Non-pigmented ciliary epithelial cell (primary cell): Measurements from ENCODE around the gene HTR1B.

ENCODE experiments used
- DNase-seq: peaks from one replicate; pipeline ENCODE4 v3.0.0-alpha.2; 2010; ENCODE audit warnings: low read depth

HTR1B gene, protein sequence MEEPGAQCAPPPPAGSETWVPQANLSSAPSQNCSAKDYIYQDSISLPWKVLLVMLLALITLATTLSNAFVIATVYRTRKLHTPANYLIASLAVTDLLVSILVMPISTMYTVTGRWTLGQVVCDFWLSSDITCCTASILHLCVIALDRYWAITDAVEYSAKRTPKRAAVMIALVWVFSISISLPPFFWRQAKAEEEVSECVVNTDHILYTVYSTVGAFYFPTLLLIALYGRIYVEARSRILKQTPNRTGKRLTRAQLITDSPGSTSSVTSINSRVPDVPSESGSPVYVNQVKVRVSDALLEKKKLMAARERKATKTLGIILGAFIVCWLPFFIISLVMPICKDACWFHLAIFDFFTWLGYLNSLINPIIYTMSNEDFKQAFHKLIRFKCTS

DNA sequence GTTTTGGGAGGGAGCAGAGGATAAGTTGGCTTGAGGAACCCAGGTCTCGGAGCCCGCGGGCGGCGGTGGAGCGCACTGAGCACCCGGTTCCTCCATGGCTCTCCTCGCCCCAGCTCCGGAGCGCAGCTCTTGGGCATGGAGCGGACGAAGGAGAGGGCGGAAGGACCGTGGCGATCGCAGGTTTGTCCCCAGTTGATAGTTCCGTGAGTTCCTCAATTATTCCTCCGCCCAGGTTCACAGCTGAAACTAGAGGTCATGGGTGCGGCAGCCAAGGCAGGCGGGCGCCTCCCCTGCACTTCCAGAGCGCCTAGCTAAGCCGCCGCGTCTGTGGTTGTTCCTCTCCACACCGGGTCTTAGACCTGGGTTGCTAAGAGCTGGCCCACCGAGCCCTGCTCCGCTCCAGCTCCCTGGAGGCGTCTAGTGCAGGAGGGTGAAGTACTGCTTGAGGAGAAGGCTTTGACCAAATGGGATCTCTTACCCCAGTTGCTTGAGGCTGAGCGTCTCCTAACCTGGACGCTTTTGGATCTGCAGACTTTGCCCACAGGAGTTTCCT lies at the start of gene HTR1B:
Gene HTR1B (minus strand): TSS at position 184 of the 553 bp plus-strand sequence. CDS start 88 bp downstream, at position 96.
- no peak for DNase-seq

DNA sequence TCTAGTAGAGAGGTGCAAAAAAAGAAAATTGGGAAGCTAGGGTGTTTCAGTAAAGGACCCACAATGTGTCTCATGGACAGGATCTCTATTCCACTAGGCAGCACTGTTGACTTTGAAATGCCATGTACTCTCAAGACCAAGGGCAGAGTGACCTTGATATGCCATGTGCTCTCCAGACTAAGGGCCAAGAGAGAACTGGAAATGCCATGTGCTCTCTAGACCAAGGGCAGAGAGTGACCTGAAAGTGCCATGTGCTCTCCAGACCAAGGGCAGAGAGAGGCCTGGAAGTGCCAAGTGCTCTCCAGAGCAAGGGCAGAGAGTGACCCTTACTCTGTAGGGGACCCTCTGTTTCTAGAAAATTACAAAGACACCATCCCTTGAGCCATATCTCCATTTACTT lies 49.3 kb upstream of the HTR1B start:
- no peak for DNase-seq

DNA sequence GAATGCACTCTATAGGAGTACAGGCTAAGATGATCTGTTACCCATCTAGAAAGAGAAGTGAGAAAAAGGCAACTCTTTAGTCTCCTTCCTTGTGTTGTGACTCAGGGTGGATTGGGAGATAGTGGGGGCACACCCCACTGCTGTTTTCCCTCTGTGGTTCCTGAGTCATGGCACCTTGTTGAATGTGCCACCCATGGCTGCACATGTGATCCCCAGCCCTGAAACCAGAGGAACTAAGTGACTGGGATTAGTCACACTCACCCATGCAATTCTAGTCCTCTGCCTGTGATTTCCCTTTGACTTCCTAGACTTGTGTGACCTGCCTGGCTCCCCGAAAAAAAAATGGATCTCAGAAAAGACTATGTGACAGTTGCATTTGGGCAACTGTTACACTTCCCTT lies 48.6 kb upstream of the HTR1B start:
- no peak for DNase-seq

DNA sequence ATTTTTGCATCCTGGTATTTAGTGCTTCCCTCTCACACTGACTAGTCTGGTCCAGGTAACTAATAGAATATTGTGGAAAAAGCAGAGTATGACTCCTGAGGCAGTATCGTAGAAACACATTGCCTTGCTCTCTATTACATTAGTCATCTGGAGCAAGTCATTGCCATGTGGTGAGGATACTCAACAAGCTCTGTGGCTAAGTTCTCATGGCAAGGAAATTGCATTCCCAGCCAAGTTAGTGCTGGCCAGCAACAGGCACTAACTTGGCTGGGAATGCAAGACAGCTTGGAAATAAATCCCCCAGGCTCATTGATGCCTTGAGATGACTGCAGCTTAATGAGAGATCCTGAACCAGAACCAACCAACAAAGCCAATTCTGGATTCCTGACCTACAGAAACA lies 39.7 kb upstream of the HTR1B start:
- DNase-seq, result peak; percentile 4

DNA sequence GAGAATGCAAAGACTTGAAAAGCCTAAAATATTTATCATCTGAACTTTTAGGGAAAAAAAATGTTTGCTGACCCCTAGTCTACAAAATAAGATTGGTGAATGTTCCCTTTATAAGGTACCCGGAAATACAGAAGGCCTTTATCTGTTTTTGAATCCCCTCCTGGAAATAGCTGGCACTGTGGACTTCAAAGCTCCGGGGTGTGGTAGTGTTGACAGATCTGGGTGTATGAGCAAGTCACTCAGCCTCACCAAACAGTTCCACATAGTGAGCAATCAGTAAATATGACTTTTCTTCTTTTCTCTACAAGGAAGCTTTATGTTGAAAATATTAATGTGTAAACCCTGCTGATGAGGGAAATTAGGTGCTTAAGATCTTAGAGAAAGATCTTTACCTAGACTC lies 29.2 kb upstream of the HTR1B start:
- DNase-seq, result no peak

DNA sequence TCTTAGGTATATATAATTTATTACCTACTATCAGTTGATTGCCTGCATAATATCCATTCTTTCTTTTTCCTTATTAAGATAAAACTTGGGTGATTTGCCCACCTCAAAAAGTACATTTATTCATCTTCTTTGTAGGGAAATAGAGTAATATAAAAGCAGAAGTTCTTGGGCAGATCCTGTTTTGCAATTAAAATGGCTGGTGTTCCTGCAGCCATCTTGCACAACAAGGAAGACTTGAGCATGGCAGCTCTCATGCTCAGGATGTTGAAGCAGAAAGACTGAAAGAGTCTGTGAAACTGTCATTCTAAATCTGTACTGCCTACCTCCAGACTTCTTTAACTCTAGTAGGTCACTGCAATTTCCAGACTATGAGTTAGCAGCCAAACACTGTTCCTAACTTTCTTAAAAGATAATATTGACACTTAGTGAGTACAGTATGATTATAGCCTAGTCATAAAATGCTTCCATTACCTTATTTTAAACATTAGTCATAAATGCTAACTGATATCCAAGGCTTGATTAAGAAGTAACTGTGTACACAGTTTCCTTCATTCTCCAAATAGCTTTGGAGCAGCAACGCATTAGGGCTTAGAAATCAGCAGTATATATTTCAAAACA lies 24.6 kb upstream of the HTR1B start:
- no peak for DNase-seq

DNA sequence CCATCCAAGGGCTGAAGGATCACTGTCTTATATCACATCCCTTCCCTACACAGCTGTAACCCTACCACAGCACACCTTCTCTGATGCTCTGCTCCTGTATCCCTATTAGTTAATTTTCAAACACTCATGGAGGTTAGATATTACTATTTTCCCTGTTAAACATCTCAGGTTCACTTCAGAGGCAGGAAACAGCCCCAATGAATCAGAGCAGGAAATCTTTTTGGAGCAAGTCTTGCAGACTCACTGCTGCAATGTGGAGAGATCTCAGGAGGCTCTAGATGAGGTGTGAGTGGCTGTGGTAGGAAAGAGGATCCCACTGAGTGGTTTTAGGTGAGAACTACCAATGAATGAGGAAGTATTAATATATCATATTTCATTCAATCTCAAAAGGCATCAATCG lies 19.7 kb upstream of the HTR1B start:
- DNase-seq, result no peak

DNA sequence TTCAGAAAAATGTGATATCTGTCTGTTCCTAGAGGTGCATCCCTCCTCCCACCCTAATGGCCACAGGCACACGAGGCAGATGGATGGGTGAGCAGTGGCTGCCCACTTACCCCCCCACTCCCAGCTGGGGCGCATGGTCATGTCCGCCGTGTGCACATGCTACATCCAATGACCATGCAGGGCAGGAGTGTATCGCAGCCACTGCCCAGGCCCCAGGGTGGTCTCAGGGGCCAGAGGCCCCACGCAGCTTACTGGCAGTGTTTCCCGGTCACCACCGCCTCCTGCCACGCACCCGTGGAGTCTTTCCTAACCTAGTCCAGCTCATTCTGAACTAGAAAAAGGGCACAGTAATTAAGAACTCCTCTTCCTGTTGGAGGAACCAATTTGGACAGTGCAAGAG lies 11.7 kb upstream of the HTR1B start:
- no peak for DNase-seq

DNA sequence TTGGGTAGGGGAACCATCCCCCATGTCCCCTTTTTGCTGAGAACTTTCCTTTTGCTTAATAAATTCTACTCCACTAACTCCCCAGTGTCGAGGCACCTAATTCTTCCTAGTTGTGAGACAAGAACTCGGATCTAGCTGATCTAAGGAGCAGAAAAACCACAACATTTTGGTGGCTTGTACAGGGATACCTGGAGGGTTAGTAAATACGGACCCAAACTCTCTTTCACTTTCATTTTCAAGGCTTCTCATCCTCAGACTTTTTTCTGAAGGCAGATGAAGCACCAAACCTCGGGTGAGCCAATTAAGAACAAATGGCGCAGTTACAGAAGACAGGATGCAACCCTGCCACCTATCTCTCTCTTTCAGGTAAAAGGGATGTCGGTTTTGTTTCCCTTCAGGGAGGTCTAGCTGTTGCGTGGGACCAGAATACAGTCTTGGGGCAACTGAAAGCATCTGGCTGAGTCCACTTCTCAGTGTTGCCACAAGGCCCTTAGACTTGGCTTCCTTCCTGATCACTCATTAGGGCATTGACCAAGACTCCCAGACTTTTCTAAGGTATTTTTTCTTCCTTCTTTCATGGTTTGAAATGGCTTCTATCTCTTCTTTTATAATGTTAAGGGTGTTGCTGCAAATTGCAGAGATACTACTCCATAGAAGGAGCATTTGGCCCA lies 11.1 kb upstream of the HTR1B start:
- DNase-seq, result no peak

DNA sequence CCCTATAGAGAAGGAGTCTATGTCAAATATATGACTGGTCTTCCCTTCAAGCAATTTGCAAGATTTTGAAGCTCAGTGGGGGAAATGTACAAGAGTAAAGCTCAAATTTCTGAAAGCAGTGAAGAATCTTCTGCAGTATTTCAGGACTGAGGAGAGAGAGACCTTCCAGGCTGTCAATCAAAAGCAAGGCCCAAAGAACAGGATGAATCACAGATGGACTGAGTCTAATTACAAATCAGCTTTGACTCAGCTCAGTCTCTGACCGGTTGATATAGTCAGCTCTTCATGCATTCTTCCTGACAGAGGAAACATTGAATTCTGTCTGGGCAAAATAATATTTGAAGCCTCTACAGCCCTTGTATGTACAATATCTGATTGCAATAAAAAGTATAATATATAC lies 7.7 kb upstream of the HTR1B start:
- DNase-seq, result no peak

DNA sequence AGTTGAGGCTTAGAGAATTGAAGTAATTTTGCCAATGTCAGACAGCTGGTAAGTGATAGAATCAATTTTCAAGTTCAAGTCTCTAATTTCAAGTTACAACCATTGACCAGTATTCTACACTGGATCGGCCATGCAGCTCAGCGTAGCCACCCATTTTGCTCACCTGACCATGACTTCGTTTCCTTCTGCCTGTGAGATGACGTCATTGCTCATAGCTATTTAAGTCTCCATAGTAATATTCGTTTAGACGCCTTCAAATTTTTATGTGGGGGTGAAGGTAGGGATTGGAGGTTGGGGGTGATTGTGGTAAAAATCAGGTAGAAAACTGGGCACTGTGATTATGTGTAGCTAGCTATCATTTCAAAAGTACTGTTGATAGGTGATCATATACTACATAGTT lies 5.6 kb upstream of the HTR1B start:
- DNase-seq, result no peak

DNA sequence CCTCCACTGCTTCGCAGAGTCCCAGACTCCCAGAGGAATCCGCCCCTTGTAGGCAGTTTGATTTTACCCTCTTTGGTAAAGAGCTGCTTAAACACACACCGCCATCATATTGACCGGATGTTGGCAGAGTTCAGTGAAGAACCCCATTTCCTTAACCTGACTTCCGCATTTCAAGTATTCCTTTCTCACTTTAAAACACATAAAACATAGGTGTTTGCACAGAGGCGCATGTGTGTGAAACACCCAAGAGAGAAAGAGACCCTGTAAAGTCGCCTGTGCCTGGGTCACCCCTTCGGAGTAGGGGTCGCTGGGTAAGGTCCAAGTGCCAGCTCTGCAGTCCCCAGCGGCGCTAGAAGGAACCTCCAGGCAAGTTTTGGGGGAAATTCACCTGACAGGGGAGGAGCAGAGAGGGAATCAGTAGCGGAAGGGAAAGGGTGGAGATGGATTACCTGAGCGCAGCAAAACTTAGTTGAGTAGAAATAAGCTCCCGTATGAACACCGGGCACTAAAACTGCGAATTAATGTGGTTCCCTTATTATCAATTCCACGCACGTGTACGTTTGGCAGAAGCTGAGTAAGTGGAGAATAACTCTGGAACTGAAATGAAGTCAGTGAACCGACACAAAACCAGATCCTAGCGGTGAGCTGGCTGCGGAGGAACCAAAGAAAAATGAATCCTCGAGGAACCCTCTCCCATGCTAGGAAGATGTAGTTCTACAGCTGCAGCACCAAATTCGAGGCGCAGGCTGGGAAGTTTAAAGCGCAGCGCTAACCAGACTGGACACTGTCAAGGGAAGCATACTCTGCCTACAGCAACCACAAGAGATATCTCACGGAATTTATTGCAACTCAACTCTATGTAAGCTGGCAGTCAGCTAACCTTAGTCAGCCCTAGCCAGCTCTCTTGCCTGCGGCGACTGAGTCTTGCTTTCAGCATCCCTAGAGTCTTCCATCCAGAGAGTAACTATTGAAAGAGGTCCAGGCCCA lies 3.5 kb upstream of the HTR1B start:
- DNase-seq, result no peak

DNA sequence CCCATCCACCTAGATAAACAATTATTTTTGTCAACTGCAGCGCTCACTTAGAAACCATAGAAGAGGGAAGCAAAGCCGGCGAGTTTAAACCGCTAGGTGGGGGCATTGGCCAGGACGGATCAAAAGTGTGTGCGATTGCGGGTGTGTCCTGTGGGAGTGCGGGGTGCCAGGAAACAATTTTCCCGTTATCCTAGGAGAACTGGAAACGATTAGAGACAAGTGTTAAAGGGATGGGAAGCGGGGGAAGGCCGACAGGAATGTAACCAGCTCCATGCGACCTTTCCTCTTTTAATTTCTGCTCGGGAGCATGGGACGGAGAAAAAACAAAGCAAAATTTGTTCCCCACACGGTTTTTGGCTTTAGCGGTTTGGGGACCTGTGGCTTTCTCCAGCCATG lies 2.8 kb upstream of the HTR1B start:
- no peak for DNase-seq

DNA sequence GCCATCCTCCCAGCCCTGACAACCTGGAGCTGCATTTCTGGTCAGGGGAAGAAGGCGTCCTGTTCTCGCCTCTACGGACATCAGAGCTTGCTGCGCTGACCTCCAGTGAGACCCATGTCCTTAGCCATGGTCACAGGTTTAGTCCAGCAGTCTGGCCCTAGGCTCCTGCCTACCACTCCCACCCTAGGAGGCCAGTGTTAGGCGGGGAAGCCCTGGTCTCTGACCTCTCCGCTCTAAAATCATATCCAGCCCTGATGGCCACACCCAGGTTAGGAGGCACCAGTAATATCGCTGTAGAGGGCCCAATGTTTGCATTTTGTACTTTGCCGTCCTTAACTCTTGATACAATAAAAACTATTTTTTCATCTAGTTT lies 1.2 kb upstream of the HTR1B start:
- no peak for DNase-seq

DNA sequence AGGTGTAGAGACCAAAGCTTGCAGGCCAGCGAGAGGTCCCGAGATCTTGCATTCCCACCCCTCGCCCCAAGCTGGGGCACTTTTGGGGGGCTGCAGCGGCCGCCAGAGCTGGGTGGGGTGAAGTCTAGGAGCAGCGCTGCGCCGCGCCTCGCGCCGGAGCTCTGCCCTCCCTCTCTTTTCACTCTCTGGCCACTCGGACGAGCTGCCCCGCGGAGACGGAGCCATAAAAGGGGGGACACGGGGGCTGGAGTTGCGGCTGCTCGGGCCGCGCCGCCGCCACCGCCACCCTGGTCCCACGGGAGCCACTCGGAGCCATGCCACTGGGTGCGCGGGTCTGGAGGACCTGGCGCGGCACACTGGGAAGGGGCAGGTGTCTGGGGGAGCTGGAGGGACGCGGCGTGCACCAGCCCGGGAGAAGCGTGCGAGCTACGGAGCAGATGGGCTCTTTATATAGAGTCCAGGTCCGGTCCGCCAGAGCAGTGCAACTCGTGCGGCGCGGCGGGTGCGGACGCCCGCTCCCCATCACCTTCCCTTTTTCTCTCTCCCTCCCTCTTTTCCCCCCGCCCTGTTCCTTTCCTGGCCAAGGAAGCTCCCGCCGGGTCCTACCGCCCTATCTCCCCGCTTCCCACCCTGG lies 687 bp upstream of the HTR1B start:
- no peak for DNase-seq

DNA sequence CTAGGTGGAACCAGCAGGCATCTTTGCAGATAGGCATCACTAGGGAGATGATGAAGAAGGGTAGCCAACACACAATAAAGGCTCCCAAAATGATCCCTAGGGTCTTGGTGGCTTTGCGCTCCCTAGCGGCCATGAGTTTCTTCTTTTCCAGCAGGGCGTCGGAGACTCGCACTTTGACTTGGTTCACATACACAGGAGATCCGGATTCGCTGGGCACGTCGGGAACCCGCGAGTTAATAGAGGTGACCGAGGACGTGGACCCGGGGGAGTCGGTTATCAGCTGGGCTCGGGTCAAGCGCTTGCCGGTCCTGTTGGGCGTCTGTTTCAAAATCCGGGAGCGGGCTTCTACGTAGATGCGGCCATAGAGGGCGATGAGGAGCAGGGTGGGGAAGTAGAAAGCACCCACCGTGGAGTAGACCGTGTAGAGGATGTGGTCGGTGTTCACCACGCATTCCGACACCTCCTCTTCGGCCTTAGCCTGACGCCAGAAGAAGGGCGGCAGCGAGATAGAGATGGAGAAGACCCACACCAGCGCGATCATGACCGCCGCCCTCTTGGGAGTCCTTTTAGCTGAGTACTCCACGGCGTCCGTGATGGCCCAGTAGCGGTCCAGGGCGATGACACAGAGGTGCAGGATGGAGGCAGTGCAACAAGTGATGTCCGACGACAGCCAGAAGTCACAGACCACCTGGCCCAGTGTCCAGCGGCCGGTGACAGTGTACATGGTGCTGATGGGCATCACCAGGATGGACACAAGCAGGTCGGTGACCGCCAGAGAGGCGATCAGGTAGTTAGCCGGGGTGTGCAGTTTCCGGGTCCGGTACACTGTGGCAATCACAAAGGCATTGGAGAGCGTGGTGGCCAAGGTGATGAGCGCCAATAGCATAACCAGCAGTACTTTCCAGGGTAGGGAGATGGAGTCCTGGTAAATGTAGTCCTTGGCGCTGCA lies 658 bp downstream of the HTR1B start:
- no peak for DNase-seq

DNA sequence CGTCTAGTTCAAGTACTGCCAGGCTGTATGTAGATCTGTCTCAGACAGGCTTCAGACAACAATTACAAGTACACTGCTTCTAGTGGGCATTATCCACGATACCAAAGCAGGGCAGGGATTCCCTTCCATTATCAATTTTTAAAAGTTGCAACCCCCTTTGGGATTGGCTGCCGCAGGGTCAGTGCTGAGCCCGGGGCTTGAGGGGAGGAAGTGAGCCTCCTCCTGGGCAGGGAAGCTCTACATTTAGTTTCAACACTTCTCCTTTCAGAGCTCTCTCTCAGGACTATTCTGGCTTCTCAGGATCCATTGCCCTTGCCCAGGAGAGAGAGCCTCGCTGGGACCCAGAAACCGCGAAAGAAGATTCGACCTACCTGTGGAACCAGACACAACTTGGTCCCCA lies 1.5 kb downstream of the HTR1B start:
- no peak for DNase-seq

DNA sequence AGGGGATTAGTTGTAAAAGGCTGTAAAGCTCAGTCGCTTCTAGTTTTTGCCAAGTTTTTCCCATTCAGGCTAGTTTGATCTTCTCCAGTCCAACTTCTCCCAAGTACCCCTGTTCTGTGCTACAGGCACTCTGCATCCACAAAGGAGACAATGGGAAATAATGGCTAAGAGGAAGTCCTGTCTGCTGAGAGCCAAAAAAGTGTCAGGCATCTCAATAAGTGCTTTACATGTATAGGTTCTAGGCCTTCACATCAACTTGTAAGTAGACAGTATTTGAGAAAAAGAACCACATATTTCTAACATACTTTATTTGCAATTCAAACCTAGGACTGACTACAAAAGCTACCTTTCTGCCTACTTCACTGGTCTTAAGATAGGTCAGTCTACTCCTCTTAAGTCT lies 4.9 kb downstream of the HTR1B start:
- DNase-seq, result no peak

DNA sequence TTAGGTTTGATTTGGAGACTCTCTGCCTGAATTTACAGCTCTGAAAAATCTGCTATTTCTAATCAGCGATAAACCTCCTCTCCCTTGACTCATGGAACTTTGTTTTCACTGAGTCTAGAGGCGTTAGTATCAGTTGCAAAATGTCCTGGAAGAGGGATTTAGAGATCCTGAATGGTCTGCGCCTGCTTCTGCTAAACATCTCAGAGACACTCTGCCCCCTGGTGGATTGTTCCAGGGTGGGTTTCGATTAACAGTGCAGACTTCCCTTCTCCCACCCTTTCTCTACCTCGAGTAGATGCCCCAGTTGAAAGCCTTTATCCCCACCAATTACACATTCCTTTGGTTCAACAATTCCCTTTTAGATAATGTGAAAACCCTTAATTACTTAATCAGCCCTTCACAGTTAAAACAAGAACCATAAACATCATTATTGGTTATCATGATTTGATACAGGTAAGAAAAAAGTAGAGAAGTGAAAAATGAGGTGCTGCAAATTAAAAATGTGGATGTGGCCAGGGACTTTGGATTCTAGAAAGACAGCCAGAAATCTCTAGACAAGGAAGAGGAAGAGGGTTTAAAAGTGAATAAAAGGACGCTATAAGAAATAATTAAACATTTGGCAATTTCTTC lies 5.5 kb downstream of the HTR1B start:
- peak; percentile 95 for DNase-seq
